Smooth muscle cell (in vitro differentiated cells): ENCODE data around the gene RAMP2. TPM values are rescaled to one million over a fixed set of nuclear protein-coding genes. Genes with fewer than 3 reads are reported as not detected.

ENCODE experiments used
- DNase-seq: peaks from one replicate; lab custom pipeline; 2025; ENCODE audit not compliant: unreplicated experiment; lab: John Stamatoyannopoulos, UW
- H2AFZ ChIP-seq: fragments of 200-600 bp; sonication (generic); 2 replicates; pipeline ENCODE4 v1.6.0; 2016; ENCODE audit warnings: antibody characterized with exemption, low read depth, mild to moderate bottlenecking
- H3F3A ChIP-seq: fragments of 200-600 bp; sonication (generic); 2 replicates; pipeline ENCODE4 v1.6.0; 2017; ENCODE audit warnings: antibody characterized with exemption, low read depth
- H3K27ac ChIP-seq: fragments of 200-600 bp; sonication (generic); 2 replicates; pipeline ENCODE4 v1.5.1; 2016; ENCODE audit warnings: low read depth, mild to moderate bottlenecking
- H3K27me3 ChIP-seq: fragments of 200-600 bp; sonication (generic); 2 replicates; pipeline ENCODE4 v1.6.1; 2016; ENCODE audit warnings: low read depth, mild to moderate bottlenecking
- H3K36me3 ChIP-seq: fragments of 200-600 bp; sonication (generic); 2 replicates; pipeline ENCODE4 v1.5.1; 2016; ENCODE audit warnings: low read depth
- H3K4me1 ChIP-seq: fragments of 200-600 bp; sonication (generic); 2 replicates; pipeline ENCODE4 v1.5.1; 2016; ENCODE audit warnings: low read depth
- H3K4me2 ChIP-seq: fragments of 200-600 bp; sonication (generic); 2 replicates; pipeline ENCODE4 v1.6.0; 2016; ENCODE audit warnings: mild to moderate bottlenecking
- H3K4me3 ChIP-seq: fragments of 200-600 bp; sonication (generic); 2 replicates; pipeline ENCODE4 v1.5.1; 2016; ENCODE audit warnings: mild to moderate bottlenecking
- H3K79me2 ChIP-seq: fragments of 200-600 bp; sonication (generic); 2 replicates; pipeline ENCODE4 v1.6.0; 2016; ENCODE audit warnings: low read depth, mild to moderate bottlenecking
- H3K9ac ChIP-seq: fragments of 200-600 bp; sonication (generic); 2 replicates; pipeline ENCODE4 v1.6.0; 2016; ENCODE audit warnings: low read depth
- H3K9me3 ChIP-seq: fragments of 200-600 bp; sonication (generic); replicated peaks from 2 replicates; pipeline ENCODE4 v1.5.1; 2016; ENCODE audit warnings: low read depth
- H4K20me1 ChIP-seq: fragments of 200-600 bp; sonication (generic); 2 replicates; pipeline ENCODE4 v1.6.0; 2016; ENCODE audit warnings: low read depth
- CTCF ChIP-seq: fragments of 200-600 bp; sonication (generic); IDR thresholded peaks from 2 replicates; pipeline ENCODE4 v1.5.1; 2017; ENCODE audit warnings: borderline replicate concordance, mild to moderate bottlenecking, antibody characterized with exemption; ENCODE audit not compliant: insufficient read depth, poor library complexity, severe bottlenecking
- WGBS: methylation state at CpG from one replicate; pipeline ENCODE4 v1.1.7; 2016; ENCODE audit warnings: low lambda C conversion rate; 5-methylcytosine and 5-hydroxymethylcytosine counted together
- polyA plus RNA-seq: library from polyadenylated mRNA; unstranded; fragments of >200 nt; fragmentation: Nextera tagmentation; extraction: Ambion mirVana; gene quantifications from 2 replicates; pipeline ENCODE4 v1.2.1, GENCODE V29; 2016
- total RNA-seq: library from RNA; depleted of rRNA; stranded (reverse); fragments of >200 nt; gene quantifications from 2 replicates; pipeline ENCODE4 v1.2.3, GENCODE V29; 2014

RAMP2 gene
- total and polyA plus RNA-seq, 2 experiments from 2014 or later, result 8.9 to 25.7 TPM

GRCh38 chr17:42781639-42782165 lies 20.7 kb downstream of the RAMP2 start:
- Histone ChIP-seq H3K9ac (no peak overlapping the region), H3K4me2 (no peak overlapping the region), H4K20me1 (no peaks in the 10 kb centered on the region), H3K79me2 (no peaks in the 10 kb centered on the region), H3K36me3 (no peaks in the 10 kb centered on the region), H3K27ac (no peak overlapping the region), H3K27me3 (peaks cover 28% of the 10 kb centered on the region), H3K4me3 (no peak overlapping the region), H3F3A (peaks cover 4% of the 10 kb centered on the region), H3K9me3 (no peaks in the 10 kb centered on the region), H3K4me1 (no peaks in the 10 kb centered on the region), H2AFZ (no peak overlapping the region)
- DNase-seq, result no peak
- no peak for TF ChIP-seq CTCF
- 91% methylated on average over 10 of the region's 10 CpGs for WGBS

GRCh38 chr17:42782166-42783061 lies 21.4 kb downstream of the RAMP2 start:
- no peak for TF ChIP-seq CTCF
- Histone ChIP-seq H3K79me2 (no peaks in the 10 kb centered on the region), H3K9me3 (no peaks in the 10 kb centered on the region), H3K9ac (no peak overlapping the region), H2AFZ (no peak overlapping the region), H3F3A (peaks cover 4% of the 10 kb centered on the region), H3K27me3 (peaks cover 28% of the 10 kb centered on the region), H4K20me1 (no peaks in the 10 kb centered on the region), H3K4me1 (no peaks in the 10 kb centered on the region), H3K4me2 (no peak overlapping the region), H3K36me3 (no peaks in the 10 kb centered on the region), H3K27ac (no peak overlapping the region), H3K4me3 (no peak overlapping the region)
- DNase-seq, result no peak
- 92% methylated on average over 26 of the region's 29 CpGs for WGBS

GRCh38 chr17:42783062-42783790 lies 22.2 kb downstream of the RAMP2 start:
- Histone ChIP-seq H3K4me2 (no peak overlapping the region), H3K9ac (no peak overlapping the region), H3K27ac (no peak overlapping the region)

More at GRCh38 chr17:42783062-42783790, 22.2 kb downstream of the RAMP2 start:
- H4K20me1 ChIP-seq, result no peaks in the 10 kb centered on the region
- H3K4me1 ChIP-seq, result no peaks in the 10 kb centered on the region
- TF ChIP-seq CTCF, result no peak
- no peak overlapping the region for H2AFZ ChIP-seq
- H3K79me2 ChIP-seq, result no peaks in the 10 kb centered on the region
- peaks cover 28% of the 10 kb centered on the region for H3K27me3 ChIP-seq
- no peak for DNase-seq
- no peak overlapping the region for H3K4me3 ChIP-seq
- WGBS, result 46% methylated on average over 9 of the region's 9 CpGs
- peaks cover 3% of the 10 kb centered on the region for H3F3A ChIP-seq
- no peaks in the 10 kb centered on the region for H3K36me3 ChIP-seq
- H3K9me3 ChIP-seq, result no peaks in the 10 kb centered on the region
